GM21423 (cell line): ENCODE results near the gene PRRT1.
A peak's percentile ranks its signal among the peaks of the same experiment; 100 is the strongest.
"Not testable (repeated sequence)": the region's sequence is repeated elsewhere in the genome, so short reads cannot be mapped to it uniquely, and the experiment has no call there.

Source experiments
- ATAC-seq: cut with Tn5 transposase; IDR thresholded peaks from one replicate; pipeline ENCODE4 v1.9.1; 2021; ENCODE audit warnings: mild to moderate bottlenecking, moderate library complexity; ENCODE audit not compliant: unreplicated experiment

Gene PRRT1

GRCh38 chr6:32151863-32152768 lies at the start of gene PRRT1:
Gene PRRT1, minus strand, starts transcription at chr6:32151939. Its CDS starts 112 bp downstream, at chr6:32151827.
- no peak for ATAC-seq

- no peak for ATAC-seq
Measured at GRCh38 chr6:32200711-32201475, 49.2 kb upstream of the PRRT1 start.

- ATAC-seq: no peak
Measured at GRCh38 chr6:32198866-32199265, 47.1 kb upstream of the PRRT1 start.

- no peak for ATAC-seq
Measured at GRCh38 chr6:32198345-32198696, 46.6 kb upstream of the PRRT1 start.

- ATAC-seq: no peak
Measured at GRCh38 chr6:32196682-32197616, 45.2 kb upstream of the PRRT1 start.

GRCh38 chr6:32195902-32196681 lies 44.4 kb upstream of the PRRT1 start:
- peak; percentile 14 for ATAC-seq

- peak; percentile 71 for ATAC-seq
Measured at GRCh38 chr6:32195652-32195901, 43.8 kb upstream of the PRRT1 start.

GRCh38 chr6:32194825-32195651 lies 43.3 kb upstream of the PRRT1 start:
- ATAC-seq: peak; percentile 71

GRCh38 chr6:32194388-32194787 lies 42.6 kb upstream of the PRRT1 start:
- ATAC-seq: no peak

- ATAC-seq: not testable (repeated sequence)
Measured at GRCh38 chr6:32193096-32193495, 41.4 kb upstream of the PRRT1 start.

GRCh38 chr6:32192608-32193039 lies 40.9 kb upstream of the PRRT1 start, which contains the start of gene GPSM3:
Gene GPSM3, minus strand, starts transcription at chr6:32192643. Its CDS starts 130 bp downstream, at chr6:32192513.
- no peak for ATAC-seq

GRCh38 chr6:32191696-32192607 lies 40.2 kb upstream of the PRRT1 start:
- ATAC-seq: no peak

GRCh38 chr6:32190911-32191677 lies 39.4 kb upstream of the PRRT1 start:
- ATAC-seq: no peak

- peak; percentile 61 for ATAC-seq
Measured at GRCh38 chr6:32190054-32190851, 38.5 kb upstream of the PRRT1 start, which contains the start of gene PBX2. Gene PBX2, minus strand, starts transcription at chr6:32190202. Its CDS starts 287 bp downstream, at chr6:32189915.

GRCh38 chr6:32189742-32190053 lies 38.0 kb upstream of the PRRT1 start:
- ATAC-seq: no peak

GRCh38 chr6:32189069-32189741 lies 37.5 kb upstream of the PRRT1 start:
- no peak for ATAC-seq
